HCT116 (cell line): ENCODE measurements around the gene IL20RA.

ENCODE experiments used
- EGR1 ChIP-seq: IDR thresholded peaks from 2 replicates; pipeline ENCODE4 v1.6.1; 2012; ENCODE audit warnings: low read depth
- EZH2phosphoT487 ChIP-seq: fragments of 200-600 bp; IDR thresholded peaks from 2 replicates; pipeline ENCODE4 v1.6.1; 2018; ENCODE audit warnings: antibody characterized with exemption, borderline replicate concordance
- FOSL1 ChIP-seq: IDR thresholded peaks from 2 replicates; pipeline ENCODE4 v1.6.1; 2012; ENCODE audit warnings: low read depth
- POLR2A ChIP-seq: IDR thresholded peaks from 2 replicates; pipeline ENCODE4 v1.7.0; 2011; ENCODE audit warnings: borderline replicate concordance; ENCODE audit not compliant: insufficient read depth, insufficient read length; ENCODE audit errors: extremely low read depth
- SP1 ChIP-seq: IDR thresholded peaks from 2 replicates; pipeline ENCODE4 v1.6.1; 2012; ENCODE audit warnings: low read depth
- ZNF274 ChIP-seq: fragments of 200-500 bp; sonication (Bioruptor generic); IDR thresholded peaks from 2 replicates; pipeline ENCODE4 v1.6.1; 2014; ENCODE audit warnings: mild to moderate bottlenecking, low read depth, low read length, inconsistent platforms
- TF ChIP-seq, protein P1 (sequence below), 3 experiments: fragments of 200-600 bp in 1 of 3; sonication (generic) in 1 of 3; IDR thresholded peaks in 2 of 3; conservative IDR thresholded peaks in 1 of 3; 2 replicates each; pipeline ENCODE4 v1.5.1; 2012 to 2017; ENCODE audit warnings: low read depth in 2 of 3, low read length in 2 of 3, antibody characterized with exemption in 1 of 3, borderline replicate concordance in 1 of 3, control low read depth in 1 of 3, mild to moderate bottlenecking in 1 of 3, mixed read lengths in 1 of 3, mixed run types in 1 of 3, moderate library complexity in 1 of 3; ENCODE audit not compliant: insufficient read depth in 1 of 3

DNA sequence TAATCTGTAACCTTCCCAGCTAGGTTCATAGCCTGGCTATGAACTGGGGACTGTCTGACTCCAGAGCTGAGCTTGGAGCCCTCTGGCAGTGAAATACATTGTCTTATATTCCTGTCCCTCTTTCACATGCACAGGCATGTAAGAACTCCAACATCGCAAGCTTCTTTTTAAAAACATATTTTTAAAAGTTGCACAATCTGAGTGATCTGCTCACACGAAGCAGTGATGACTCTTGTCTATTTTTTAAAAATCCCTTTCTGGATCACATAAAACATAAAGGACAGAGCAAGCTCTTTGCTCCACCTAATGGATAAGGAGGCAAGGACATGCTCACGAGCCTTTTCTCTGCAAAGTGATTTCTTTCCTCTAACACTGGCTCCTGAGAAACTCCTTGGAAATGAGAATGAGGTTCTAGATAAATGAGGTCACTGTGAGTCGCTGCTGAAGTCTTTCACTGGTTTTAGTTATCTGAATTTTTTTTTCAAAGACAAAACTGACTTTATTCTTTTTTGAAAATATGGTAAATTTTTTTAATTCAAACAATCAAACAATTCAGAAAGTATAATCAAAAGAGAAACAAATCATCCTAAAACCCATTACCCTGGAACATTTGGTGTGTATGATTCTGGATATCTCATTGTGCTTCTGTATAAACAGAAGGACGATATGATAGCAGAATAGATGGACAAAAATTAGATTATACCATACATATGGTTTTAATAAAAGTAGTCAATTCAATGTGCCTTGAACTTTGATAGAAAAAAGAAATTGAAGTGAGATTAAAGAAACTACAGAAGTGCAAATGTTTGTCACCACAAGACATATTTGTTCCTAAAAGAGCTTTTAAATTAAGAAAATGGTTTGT, 30.8 kb downstream of the IL20RA start:
- TF ChIP-seq, protein P1, sequence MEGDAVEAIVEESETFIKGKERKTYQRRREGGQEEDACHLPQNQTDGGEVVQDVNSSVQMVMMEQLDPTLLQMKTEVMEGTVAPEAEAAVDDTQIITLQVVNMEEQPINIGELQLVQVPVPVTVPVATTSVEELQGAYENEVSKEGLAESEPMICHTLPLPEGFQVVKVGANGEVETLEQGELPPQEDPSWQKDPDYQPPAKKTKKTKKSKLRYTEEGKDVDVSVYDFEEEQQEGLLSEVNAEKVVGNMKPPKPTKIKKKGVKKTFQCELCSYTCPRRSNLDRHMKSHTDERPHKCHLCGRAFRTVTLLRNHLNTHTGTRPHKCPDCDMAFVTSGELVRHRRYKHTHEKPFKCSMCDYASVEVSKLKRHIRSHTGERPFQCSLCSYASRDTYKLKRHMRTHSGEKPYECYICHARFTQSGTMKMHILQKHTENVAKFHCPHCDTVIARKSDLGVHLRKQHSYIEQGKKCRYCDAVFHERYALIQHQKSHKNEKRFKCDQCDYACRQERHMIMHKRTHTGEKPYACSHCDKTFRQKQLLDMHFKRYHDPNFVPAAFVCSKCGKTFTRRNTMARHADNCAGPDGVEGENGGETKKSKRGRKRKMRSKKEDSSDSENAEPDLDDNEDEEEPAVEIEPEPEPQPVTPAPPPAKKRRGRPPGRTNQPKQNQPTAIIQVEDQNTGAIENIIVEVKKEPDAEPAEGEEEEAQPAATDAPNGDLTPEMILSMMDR (IDR thresholded peaks at IDR 0.05 in 2 of 3, conservative IDR thresholded peaks at IDR 0.05 in 1 of 3; ENCODE audit: borderline replicate concordance in 1 of 3, insufficient read depth in 1 of 3, low read depth in 2 of 3, low read length in 2 of 3), result peak; percentile 59 to 81 (median 68)
- TF ChIP-seq SP1 (no peak), ZNF274 (no peak), POLR2A (no peak), EZH2phosphoT487 (no peak), EGR1 (no peak), FOSL1 (no peak)
